WTC11 (cell line): ENCODE measurements around the gene TUB. TPM values are rescaled to one million over a fixed set of nuclear protein-coding genes. Genes with fewer than 3 reads are reported as not detected.

ENCODE experiments used
- ATAC-seq: fragments of 200-7000 bp; cut with Tn5 transposase; 2 replicates; pipeline ENCODE4 v1.10.0; 2021; ENCODE audit warnings: mild to moderate bottlenecking, moderate library complexity
- CTCF ChIA-PET: fragments of 300-600 bp; sonication (Branson Sonifier 250); formaldehyde crosslinking; loops from one replicate; lab custom pipeline; 2021; ENCODE audit warnings: antibody characterized with exemption; lab: Charles Lee
- POLR2A ChIA-PET: fragments of 350-600 bp; sonication (Branson Sonifier 250); formaldehyde crosslinking; loops from one replicate; lab custom pipeline; 2021; ENCODE audit warnings: antibody characterized with exemption; lab: Charles Lee
- DNase-seq: peaks from one replicate; pipeline ENCODE4 v3.0.0; 2021; ENCODE audit warnings: low spot score
- H3K27ac Mint-ChIP-seq: 2 replicates; pipeline ENCODE4 v1.8.0; 2021; ENCODE audit warnings: mixed read lengths
- H3K27me3 Mint-ChIP-seq: 2 replicates; pipeline ENCODE4 v1.8.0; 2021; ENCODE audit warnings: low read depth, mild to moderate bottlenecking, moderate library complexity, mixed read lengths
- H3K36me3 Mint-ChIP-seq: 2 replicates; pipeline ENCODE4 v1.8.0; 2021; ENCODE audit warnings: mixed read lengths
- H3K4me1 Mint-ChIP-seq: 2 replicates; pipeline ENCODE4 v1.8.0; 2022; ENCODE audit warnings: mixed read lengths
- H3K4me3 Mint-ChIP-seq: 2 replicates; pipeline ENCODE4 v1.8.0; 2021; ENCODE audit warnings: mild to moderate bottlenecking, moderate library complexity, mixed read lengths
- H3K9me3 Mint-ChIP-seq: 2 replicates; pipeline ENCODE4 v1.8.0; 2021; ENCODE audit warnings: mixed read lengths
- ESRRA ChIP-seq: sonication (generic); formaldehyde crosslinking; IDR thresholded peaks from 2 replicates; pipeline ENCODE4 v1.8.1; 2022; ENCODE audit warnings: mild to moderate bottlenecking, missing genetic modification reagents, borderline replicate concordance
- FOXJ3 ChIP-seq: sonication (generic); formaldehyde crosslinking; IDR thresholded peaks from 2 replicates; pipeline ENCODE4 v1.9.0; 2021; ENCODE audit warnings: missing genetic modification reagents, mild to moderate bottlenecking, borderline replicate concordance
- FOXK1 ChIP-seq: sonication (generic); formaldehyde crosslinking; IDR thresholded peaks from 2 replicates; pipeline ENCODE4 v1.8.0; 2022; ENCODE audit warnings: mild to moderate bottlenecking, moderate library complexity, missing genetic modification reagents
- FOXP1 ChIP-seq: sonication (generic); formaldehyde crosslinking; IDR thresholded peaks from 2 replicates; pipeline ENCODE4 v1.8.0; 2022; ENCODE audit warnings: missing genetic modification reagents, mild to moderate bottlenecking, moderate library complexity, borderline replicate concordance
- GTF2I ChIP-seq: fragments of 250-450 bp; sonication (Bioruptor Pico); conservative IDR thresholded peaks from 2 replicates; pipeline ENCODE4 v1.4.0; 2021; ENCODE audit warnings: mild to moderate bottlenecking
- JAZF1 ChIP-seq: fragments of 250-450 bp; sonication (Bioruptor Pico); IDR thresholded peaks from 2 replicates; pipeline ENCODE4 v1.9.0; 2021; ENCODE audit warnings: moderate library complexity, mild to moderate bottlenecking, inconsistent platforms
- NFATC4 ChIP-seq: fragments of 250-450 bp; sonication (Bioruptor Pico); IDR thresholded peaks from 2 replicates; pipeline ENCODE4 v1.9.0; 2021; ENCODE audit warnings: mild to moderate bottlenecking
- OVOL2 ChIP-seq: fragments of 250-450 bp; sonication (Bioruptor Pico); IDR thresholded peaks from 2 replicates; pipeline ENCODE4 v1.9.0; 2021; ENCODE audit warnings: mild to moderate bottlenecking, borderline replicate concordance
- PRRX2 ChIP-seq: fragments of 250-450 bp; sonication (Bioruptor Pico); IDR thresholded peaks from 2 replicates; pipeline ENCODE4 v1.8.0; 2021; ENCODE audit warnings: mild to moderate bottlenecking
- SMAD4 ChIP-seq: sonication (generic); formaldehyde crosslinking; IDR thresholded peaks from 2 replicates; pipeline ENCODE4 v1.8.0; 2022; ENCODE audit warnings: mild to moderate bottlenecking, missing genetic modification reagents
- TCF7 ChIP-seq: sonication (generic); formaldehyde crosslinking; IDR thresholded peaks from 2 replicates; pipeline ENCODE4 v1.8.0; 2022; ENCODE audit warnings: mild to moderate bottlenecking, low read depth, missing genetic modification reagents, moderate library complexity
- TEAD4 ChIP-seq: sonication (generic); formaldehyde crosslinking; IDR thresholded peaks from 2 replicates; pipeline ENCODE4 v1.8.0; 2022; ENCODE audit warnings: mild to moderate bottlenecking, missing genetic modification reagents
- ZNF138 ChIP-seq: sonication (generic); formaldehyde crosslinking; conservative IDR thresholded peaks from 2 replicates; pipeline ENCODE4 v1.8.1; 2022; ENCODE audit warnings: mild to moderate bottlenecking, moderate library complexity, missing genetic modification reagents
- ZNF423 ChIP-seq: fragments of 250-450 bp; sonication (Bioruptor Pico); IDR thresholded peaks from 2 replicates; pipeline ENCODE4 v2.1.2; 2022; ENCODE audit warnings: mild to moderate bottlenecking, moderate library complexity
- total RNA-seq: library from RNA; stranded (reverse); gene quantifications from 3 replicates; pipeline ENCODE4 v1.2.3, GENCODE V29; 2021
- TF ChIP-seq, protein P1 (sequence below): sonication (generic); formaldehyde crosslinking; IDR thresholded peaks from 2 replicates; pipeline ENCODE4 v1.8.0; 2023; ENCODE audit warnings: mild to moderate bottlenecking, missing genetic modification reagents
- TF ChIP-seq, protein P2 (sequence below): sonication (generic); formaldehyde crosslinking; IDR thresholded peaks from 2 replicates; pipeline ENCODE4 v1.8.1; 2022; ENCODE audit warnings: low read depth, mild to moderate bottlenecking, moderate library complexity, missing genetic modification reagents, borderline replicate concordance
- TF ChIP-seq, protein P3 (sequence below): fragments of 250-450 bp; sonication (Bioruptor Pico); IDR thresholded peaks from 2 replicates; pipeline ENCODE4 v2.1.2; 2022; ENCODE audit warnings: mild to moderate bottlenecking, moderate library complexity
- TF ChIP-seq, protein P4 (sequence below): sonication (generic); formaldehyde crosslinking; IDR thresholded peaks from 2 replicates; pipeline ENCODE4 v1.8.0; 2022; ENCODE audit warnings: mild to moderate bottlenecking, missing genetic modification reagents

TUB gene
- total RNA-seq, 1 experiment from 2014 or later, result 32.1 TPM

DNA sequence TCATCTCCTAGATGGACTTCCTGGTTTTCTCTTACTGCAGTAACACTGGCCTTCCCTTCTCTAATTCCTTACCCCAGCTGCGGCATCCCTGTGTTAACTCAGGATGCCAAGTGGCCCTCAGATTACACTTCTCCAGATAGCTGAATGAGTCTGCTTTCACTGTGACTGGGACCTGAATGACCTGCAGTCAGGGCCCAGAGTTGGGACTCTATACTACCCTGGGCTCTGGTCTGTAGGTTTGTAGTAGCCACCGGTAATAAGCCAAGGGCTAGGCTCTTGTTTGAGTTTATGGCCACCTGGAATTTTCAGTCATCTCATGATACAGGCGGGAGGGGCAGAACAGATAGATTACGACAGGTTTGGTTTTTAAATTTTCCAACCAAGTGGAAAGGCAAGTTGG, 24.1 kb downstream of the TUB start:
- no peak overlapping the region; the same call in 1 of the 2 replicates for H3K27ac Mint-ChIP-seq
- H3K27me3 Mint-ChIP-seq, result no peaks in the 10 kb centered on the region
- no peaks in the 10 kb centered on the region for H3K4me1 Mint-ChIP-seq
- CTCF ChIA-PET, result interaction anchor here (1.0 to 1.3 kb wide), 2 partner anchors 15 to 99 kb away, joined by 3 to 4 read pairs; no protein-coding TSS in a partner anchor
- POLR2A ChIA-PET, result no interaction called here
- no peaks in the 10 kb centered on the region for H3K9me3 Mint-ChIP-seq
- ATAC-seq (no peak), DNase-seq (no peak)
- no peak for TF ChIP-seq TCF7 (CRISPR knock-in tag)
- TF ChIP-seq ESRRA (CRISPR knock-in tag), result no peak
- no peak for TF ChIP-seq FOXK1 (CRISPR knock-in tag)
- TF ChIP-seq NFATC4, result no peak
- TF ChIP-seq TEAD4 (CRISPR knock-in tag), result no peak
- TF ChIP-seq ZNF423 (CRISPR knock-in tag), result no peak
- TF ChIP-seq, protein P1, sequence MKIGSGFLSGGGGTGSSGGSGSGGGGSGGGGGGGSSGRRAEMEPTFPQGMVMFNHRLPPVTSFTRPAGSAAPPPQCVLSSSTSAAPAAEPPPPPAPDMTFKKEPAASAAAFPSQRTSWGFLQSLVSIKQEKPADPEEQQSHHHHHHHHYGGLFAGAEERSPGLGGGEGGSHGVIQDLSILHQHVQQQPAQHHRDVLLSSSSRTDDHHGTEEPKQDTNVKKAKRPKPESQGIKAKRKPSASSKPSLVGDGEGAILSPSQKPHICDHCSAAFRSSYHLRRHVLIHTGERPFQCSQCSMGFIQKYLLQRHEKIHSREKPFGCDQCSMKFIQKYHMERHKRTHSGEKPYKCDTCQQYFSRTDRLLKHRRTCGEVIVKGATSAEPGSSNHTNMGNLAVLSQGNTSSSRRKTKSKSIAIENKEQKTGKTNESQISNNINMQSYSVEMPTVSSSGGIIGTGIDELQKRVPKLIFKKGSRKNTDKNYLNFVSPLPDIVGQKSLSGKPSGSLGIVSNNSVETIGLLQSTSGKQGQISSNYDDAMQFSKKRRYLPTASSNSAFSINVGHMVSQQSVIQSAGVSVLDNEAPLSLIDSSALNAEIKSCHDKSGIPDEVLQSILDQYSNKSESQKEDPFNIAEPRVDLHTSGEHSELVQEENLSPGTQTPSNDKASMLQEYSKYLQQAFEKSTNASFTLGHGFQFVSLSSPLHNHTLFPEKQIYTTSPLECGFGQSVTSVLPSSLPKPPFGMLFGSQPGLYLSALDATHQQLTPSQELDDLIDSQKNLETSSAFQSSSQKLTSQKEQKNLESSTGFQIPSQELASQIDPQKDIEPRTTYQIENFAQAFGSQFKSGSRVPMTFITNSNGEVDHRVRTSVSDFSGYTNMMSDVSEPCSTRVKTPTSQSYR (CRISPR knock-in tag), result no peak
- no peak for TF ChIP-seq SMAD4 (CRISPR knock-in tag)
- TF ChIP-seq, all 79 proteins: peak for 0
- H3K36me3 Mint-ChIP-seq, result peaks cover 28% of the 10 kb centered on the region
- H3K4me3 Mint-ChIP-seq, result no peak overlapping the region

DNA sequence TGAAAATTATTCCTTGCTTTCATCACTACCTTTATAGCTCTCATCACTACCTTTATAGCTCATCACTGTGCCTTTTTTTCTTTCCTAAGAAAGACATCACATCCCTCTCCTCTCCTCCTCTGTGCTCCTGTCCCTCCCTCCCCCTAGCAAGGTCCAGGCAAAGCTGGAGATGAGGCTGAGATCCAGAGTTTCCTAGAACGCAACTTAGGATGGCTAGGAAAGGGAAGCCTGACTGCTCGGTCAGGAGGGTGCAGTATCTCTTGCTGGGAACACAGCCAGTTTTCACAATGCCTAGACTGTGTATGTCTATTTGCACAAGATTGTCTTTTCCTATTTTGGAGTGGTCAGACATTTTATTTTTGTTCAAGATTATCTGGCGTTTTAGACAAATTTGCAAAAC, 24.7 kb downstream of the TUB start:
- TF ChIP-seq, protein P2, sequence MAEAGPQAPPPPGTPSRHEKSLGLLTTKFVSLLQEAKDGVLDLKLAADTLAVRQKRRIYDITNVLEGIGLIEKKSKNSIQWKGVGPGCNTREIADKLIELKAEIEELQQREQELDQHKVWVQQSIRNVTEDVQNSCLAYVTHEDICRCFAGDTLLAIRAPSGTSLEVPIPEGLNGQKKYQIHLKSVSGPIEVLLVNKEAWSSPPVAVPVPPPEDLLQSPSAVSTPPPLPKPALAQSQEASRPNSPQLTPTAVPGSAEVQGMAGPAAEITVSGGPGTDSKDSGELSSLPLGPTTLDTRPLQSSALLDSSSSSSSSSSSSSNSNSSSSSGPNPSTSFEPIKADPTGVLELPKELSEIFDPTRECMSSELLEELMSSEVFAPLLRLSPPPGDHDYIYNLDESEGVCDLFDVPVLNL, result no peak
- TF ChIP-seq JAZF1 (CRISPR knock-in tag) (no peak), FOXJ3 (CRISPR knock-in tag) (no peak), OVOL2 (CRISPR knock-in tag) (no peak), PRRX2 (no peak), GTF2I (CRISPR knock-in tag) (no peak), FOXP1 (CRISPR knock-in tag) (no peak), ZNF138 (no peak), SMAD4 (CRISPR knock-in tag) (no peak), ESRRA (CRISPR knock-in tag) (no peak)
- TF ChIP-seq, protein P3, sequence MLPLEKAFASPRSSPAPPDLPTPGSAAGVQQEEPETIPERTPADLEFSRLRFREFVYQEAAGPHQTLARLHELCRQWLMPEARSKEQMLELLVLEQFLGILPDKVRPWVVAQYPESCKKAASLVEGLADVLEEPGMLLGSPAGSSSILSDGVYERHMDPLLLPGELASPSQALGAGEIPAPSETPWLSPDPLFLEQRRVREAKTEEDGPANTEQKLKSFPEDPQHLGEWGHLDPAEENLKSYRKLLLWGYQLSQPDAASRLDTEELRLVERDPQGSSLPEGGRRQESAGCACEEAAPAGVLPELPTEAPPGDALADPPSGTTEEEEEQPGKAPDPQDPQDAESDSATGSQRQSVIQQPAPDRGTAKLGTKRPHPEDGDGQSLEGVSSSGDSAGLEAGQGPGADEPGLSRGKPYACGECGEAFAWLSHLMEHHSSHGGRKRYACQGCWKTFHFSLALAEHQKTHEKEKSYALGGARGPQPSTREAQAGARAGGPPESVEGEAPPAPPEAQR, result no peak
- TF ChIP-seq, protein P4, sequence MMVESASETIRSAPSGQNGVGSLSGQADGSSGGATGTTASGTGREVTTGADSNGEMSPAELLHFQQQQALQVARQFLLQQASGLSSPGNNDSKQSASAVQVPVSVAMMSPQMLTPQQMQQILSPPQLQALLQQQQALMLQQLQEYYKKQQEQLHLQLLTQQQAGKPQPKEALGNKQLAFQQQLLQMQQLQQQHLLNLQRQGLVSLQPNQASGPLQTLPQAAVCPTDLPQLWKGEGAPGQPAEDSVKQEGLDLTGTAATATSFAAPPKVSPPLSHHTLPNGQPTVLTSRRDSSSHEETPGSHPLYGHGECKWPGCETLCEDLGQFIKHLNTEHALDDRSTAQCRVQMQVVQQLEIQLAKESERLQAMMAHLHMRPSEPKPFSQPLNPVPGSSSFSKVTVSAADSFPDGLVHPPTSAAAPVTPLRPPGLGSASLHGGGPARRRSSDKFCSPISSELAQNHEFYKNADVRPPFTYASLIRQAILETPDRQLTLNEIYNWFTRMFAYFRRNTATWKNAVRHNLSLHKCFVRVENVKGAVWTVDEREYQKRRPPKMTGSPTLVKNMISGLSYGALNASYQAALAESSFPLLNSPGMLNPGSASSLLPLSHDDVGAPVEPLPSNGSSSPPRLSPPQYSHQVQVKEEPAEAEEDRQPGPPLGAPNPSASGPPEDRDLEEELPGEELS (CRISPR knock-in tag), result no peak
- no peak overlapping the region for H3K4me3 Mint-ChIP-seq
- H3K4me1 Mint-ChIP-seq, result no peaks in the 10 kb centered on the region
- no peaks in the 10 kb centered on the region for H3K9me3 Mint-ChIP-seq
- ChIA-PET POLR2A (no interaction called here), CTCF (interaction anchor here (0.8 to 1.3 kb wide), 3 partner anchors 13 to 99 kb away, joined by 3 to 4 read pairs (median 3); no protein-coding TSS in a partner anchor)
- ATAC-seq (no peak), DNase-seq (no peak)
- H3K27ac Mint-ChIP-seq, result no peak overlapping the region
- H3K27me3 Mint-ChIP-seq, result no peaks in the 10 kb centered on the region
- peaks cover 31% of the 10 kb centered on the region for H3K36me3 Mint-ChIP-seq
